Trophoblast cell (in vitro differentiated cells and primary cell): ENCODE results near the gene PPP1R1B.

ENCODE experiments used
- DNase-seq, 2 donors: peaks; one replicate each; pipeline ENCODE4 v3.0.0-alpha.2; 2016
- H2AFZ ChIP-seq: 2 replicates; pipeline ENCODE4 v1.6.1; 2013; ENCODE audit warnings: low read length, moderate library complexity, mild to moderate bottlenecking; ENCODE audit not compliant: insufficient read depth, poor library complexity
- H2AK5ac ChIP-seq: 2 replicates; pipeline ENCODE4 v1.6.1; 2013; ENCODE audit warnings: mild to moderate bottlenecking, low read length
- H2BK120ac ChIP-seq: 2 replicates; pipeline ENCODE4 v1.6.1; 2013; ENCODE audit warnings: low read length, mild to moderate bottlenecking, moderate library complexity; ENCODE audit not compliant: insufficient read depth, poor library complexity
- H2BK12ac ChIP-seq: 2 replicates; pipeline ENCODE4 v1.6.1; 2013; ENCODE audit warnings: mild to moderate bottlenecking, low read length, moderate library complexity
- H2BK5ac ChIP-seq: 2 replicates; pipeline ENCODE4 v1.6.1; 2013; ENCODE audit warnings: low read length, low read depth, moderate library complexity, mild to moderate bottlenecking; ENCODE audit not compliant: poor library complexity
- H3K14ac ChIP-seq: 2 replicates; pipeline ENCODE4 v1.6.1; 2013; ENCODE audit warnings: mild to moderate bottlenecking, low read length
- H3K18ac ChIP-seq: 2 replicates; pipeline ENCODE4 v1.6.1; 2013; ENCODE audit warnings: mild to moderate bottlenecking, low read length
- H3K23ac ChIP-seq: 2 replicates; pipeline ENCODE4 v1.6.1; 2013; ENCODE audit warnings: low read length
- H3K27ac ChIP-seq: 2 replicates; pipeline ENCODE4 v1.5.1; 2013; ENCODE audit warnings: low read depth, mild to moderate bottlenecking, inconsistent platforms, low read length, moderate library complexity
- H3K27me3 ChIP-seq: 2 replicates; pipeline ENCODE4 v1.6.1; 2013; ENCODE audit warnings: inconsistent platforms, mild to moderate bottlenecking, low read length, moderate library complexity; ENCODE audit not compliant: insufficient read depth
- H3K36me3 ChIP-seq, 2 experiments: 1 replicate in 1 of 2; 2 replicates in 1 of 2; pipeline ENCODE4 v1.6.1; 2013; ENCODE audit warnings: low read length in 2 of 2, mild to moderate bottlenecking in 2 of 2, moderate library complexity in 1 of 2; ENCODE audit not compliant: insufficient read depth in 2 of 2, control insufficient read depth in 1 of 2
- H3K4ac ChIP-seq: 2 replicates; pipeline ENCODE4 v1.6.1; 2013; ENCODE audit warnings: low read depth, mild to moderate bottlenecking, low read length, moderate library complexity
- H3K4me1 ChIP-seq, 2 experiments: 1 replicate in 1 of 2; 2 replicates in 1 of 2; pipeline ENCODE4 v1.6.1; 2013; ENCODE audit warnings: low read length in 2 of 2, mild to moderate bottlenecking in 2 of 2, moderate library complexity in 1 of 2; ENCODE audit not compliant: insufficient read depth in 2 of 2, control insufficient read depth in 1 of 2
- H3K4me2 ChIP-seq: 2 replicates; pipeline ENCODE4 v1.6.1; 2013; ENCODE audit warnings: inconsistent platforms, mild to moderate bottlenecking, low read length, moderate library complexity
- H3K4me3 ChIP-seq: 2 replicates; pipeline ENCODE4 v1.5.1; 2013; ENCODE audit warnings: mild to moderate bottlenecking, low read depth, low read length, inconsistent platforms
- H3K79me1 ChIP-seq: one replicate; pipeline ENCODE4 v1.6.1; 2013; ENCODE audit warnings: low read length
- H3K79me2 ChIP-seq: 2 replicates; pipeline ENCODE4 v1.6.1; 2013; ENCODE audit warnings: low read length, mild to moderate bottlenecking; ENCODE audit not compliant: control insufficient read depth, insufficient read depth, poor library complexity
- H3K9ac ChIP-seq: 2 replicates; pipeline ENCODE4 v1.6.1; 2013; ENCODE audit warnings: mild to moderate bottlenecking, low read length
- H3K9me3 ChIP-seq: 2 replicates; pipeline ENCODE4 v1.6.1; 2013; ENCODE audit warnings: low read depth, mild to moderate bottlenecking, control low read depth, inconsistent platforms, low read length; ENCODE audit not compliant: insufficient read depth
- H4K12ac ChIP-seq: 2 replicates; pipeline ENCODE4 v1.6.1; 2013; ENCODE audit warnings: low read depth, mild to moderate bottlenecking, low read length, moderate library complexity
- H4K8ac ChIP-seq: 2 replicates; pipeline ENCODE4 v1.6.1; 2013; ENCODE audit warnings: low read depth, mild to moderate bottlenecking, low read length, moderate library complexity
- H4K91ac ChIP-seq: one replicate; pipeline ENCODE4 v1.6.1; 2013; ENCODE audit warnings: low read depth, mild to moderate bottlenecking, low read length, moderate library complexity
- WGBS: extraction: QIAGEN DNeasy Blood & Tissue Kit; methylation state at CpG from one replicate; pipeline ENCODE4 v1.1.7; 2013; ENCODE audit warnings: missing lambda C conversion rate; ENCODE audit not compliant: insufficient read length, insufficient coverage; ENCODE audit errors: extremely low coverage; 5-methylcytosine and 5-hydroxymethylcytosine counted together

The PPP1R1B gene

GRCh38 chr17:39591958-39592954 lies 34.5 kb upstream of the PPP1R1B start:
- Histone ChIP-seq H3K4me1 (no peaks in the 10 kb centered on the region), H3K9ac (no peak overlapping the region), H3K4ac (no peak overlapping the region)

DNA sequence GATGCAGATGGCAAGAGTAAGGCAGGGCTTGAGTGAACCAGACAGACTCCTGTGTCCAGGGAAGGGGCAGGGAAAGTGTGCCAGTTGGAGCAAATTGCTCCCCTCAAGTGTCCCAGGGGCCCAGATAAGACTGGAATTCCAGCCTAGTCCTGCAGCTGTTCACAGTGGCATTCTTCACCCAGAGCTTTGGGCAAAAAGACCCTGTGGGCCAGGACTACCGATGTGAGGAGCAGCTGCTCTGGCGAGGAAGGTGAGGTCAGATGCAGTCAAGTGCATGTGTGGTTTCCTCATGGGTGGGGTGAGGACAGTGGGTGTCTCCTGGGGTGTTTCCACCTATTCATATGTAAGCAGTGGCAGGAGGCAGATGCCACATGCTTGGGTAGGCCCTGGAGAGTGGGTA lies 33.4 kb upstream of the PPP1R1B start:
- Histone ChIP-seq H2AK5ac (no peak overlapping the region), H4K8ac (no peak overlapping the region), H3K14ac (no peak overlapping the region), H3K27ac (no peak overlapping the region), H3K18ac (no peak overlapping the region), H3K9ac (no peak overlapping the region), H3K27me3 (peaks cover 42% of the 10 kb centered on the region), H3K4me2 (no peak overlapping the region), H2BK120ac (no peak overlapping the region), H3K79me1 (no peaks in the 10 kb centered on the region), H3K4ac (no peak overlapping the region), H3K23ac (no peak overlapping the region), H3K4me3 (no peak overlapping the region), H3K79me2 (no peaks in the 10 kb centered on the region), H2BK12ac (no peak overlapping the region), H2BK5ac (no peak overlapping the region), H2AFZ (no peak overlapping the region), H4K91ac (no peak overlapping the region), H3K36me3 (no peaks in the 10 kb centered on the region), H3K9me3 (peaks cover 10% of the 10 kb centered on the region), H3K4me1 (no peaks in the 10 kb centered on the region), H4K12ac (no peak overlapping the region)
- no CpG with 5 or more reads among the region's 2 CpGs for WGBS
- no peak for DNase-seq

More at GRCh38 chr17:39591958-39592954, 34.5 kb upstream of the PPP1R1B start:
- no CpG with 5 or more reads among the region's 22 CpGs for WGBS
- Histone ChIP-seq H3K14ac (no peak overlapping the region), H3K79me1 (no peaks in the 10 kb centered on the region), H3K4me2 (no peak overlapping the region), H2BK5ac (no peak overlapping the region), H4K91ac (no peak overlapping the region), H4K12ac (no peak overlapping the region), H3K27ac (no peak overlapping the region), H3K79me2 (no peaks in the 10 kb centered on the region), H3K18ac (no peak overlapping the region), H2BK120ac (no peak overlapping the region), H3K4me3 (no peak overlapping the region), H2AK5ac (no peak overlapping the region), H3K27me3 (peaks cover 32% of the 10 kb centered on the region), H3K9me3 (peaks cover 8% of the 10 kb centered on the region), H2AFZ (no peak overlapping the region), H3K36me3 (no peaks in the 10 kb centered on the region), H3K23ac (no peak overlapping the region), H2BK12ac (no peak overlapping the region), H4K8ac (no peak overlapping the region)
- DNase-seq, result peak; percentile 54 to 82

GRCh38 chr17:39595294-39595693 lies 31.5 kb upstream of the PPP1R1B start:
- Histone ChIP-seq H3K23ac (no peak overlapping the region), H4K91ac (no peak overlapping the region), H2BK5ac (no peak overlapping the region), H2BK12ac (no peak overlapping the region), H3K36me3 (no peaks in the 10 kb centered on the region), H3K27me3 (peaks cover 59% of the 10 kb centered on the region), H3K18ac (no peak overlapping the region), H3K9ac (no peak overlapping the region), H3K4me2 (no peak overlapping the region), H3K4ac (no peak overlapping the region), H3K14ac (no peak overlapping the region), H3K9me3 (peaks cover 13% of the 10 kb centered on the region), H3K4me3 (no peak overlapping the region), H2AFZ (no peak overlapping the region), H2AK5ac (no peak overlapping the region), H2BK120ac (no peak overlapping the region), H3K27ac (no peak overlapping the region), H3K79me1 (no peaks in the 10 kb centered on the region), H3K79me2 (no peaks in the 10 kb centered on the region), H4K8ac (no peak overlapping the region), H4K12ac (no peak overlapping the region), H3K4me1 (no peaks in the 10 kb centered on the region)
- no peak for DNase-seq
- WGBS, result no CpG with 5 or more reads among the region's 4 CpGs

DNA sequence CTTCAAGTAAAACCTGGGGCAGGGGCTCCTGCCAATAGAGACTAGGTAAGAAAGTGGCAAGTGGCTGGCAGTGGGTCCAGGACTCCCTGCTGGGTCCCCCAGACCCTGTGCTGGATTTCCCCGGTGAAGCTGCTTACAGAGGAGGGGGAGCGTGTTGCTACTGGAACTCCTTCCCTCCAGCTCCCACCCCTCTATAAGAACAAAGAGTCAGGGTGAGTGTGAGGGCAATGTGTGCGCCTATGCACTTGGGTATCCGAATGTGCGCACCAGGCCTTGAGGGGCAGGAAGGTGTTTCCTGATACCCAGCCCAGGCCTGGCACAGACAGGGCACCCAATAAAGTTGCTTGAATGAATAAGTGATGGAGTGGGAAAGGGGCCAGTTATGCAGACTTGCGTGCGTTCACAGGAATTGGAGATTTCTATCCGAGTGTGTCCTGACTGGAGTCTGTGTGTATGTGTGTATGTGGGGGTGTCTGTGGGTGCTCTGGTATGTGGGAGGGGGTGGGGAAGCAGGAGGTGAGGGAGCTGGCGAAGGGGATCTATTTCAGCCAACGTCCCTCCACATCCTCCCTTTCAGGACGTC lies 30.7 kb upstream of the PPP1R1B start:
- Histone ChIP-seq H3K27ac (no peak overlapping the region), H3K23ac (no peak overlapping the region), H3K4ac (no peak overlapping the region), H3K36me3 (no peaks in the 10 kb centered on the region), H4K12ac (no peak overlapping the region), H3K79me1 (no peaks in the 10 kb centered on the region), H4K8ac (no peak overlapping the region), H3K27me3 (peaks cover 66% of the 10 kb centered on the region), H3K4me2 (no peak overlapping the region), H2BK5ac (no peak overlapping the region), H3K18ac (no peak overlapping the region), H2BK12ac (no peak overlapping the region), H2AK5ac (no peak overlapping the region), H2AFZ (no peak overlapping the region), H3K4me1 (no peaks in the 10 kb centered on the region), H3K9me3 (peaks cover 13% of the 10 kb centered on the region), H3K4me3 (no peak overlapping the region), H3K9ac (no peak overlapping the region), H3K14ac (no peak overlapping the region), H3K79me2 (no peaks in the 10 kb centered on the region), H2BK120ac (no peak overlapping the region), H4K91ac (no peak overlapping the region)
- DNase-seq, result no peak
- no CpG with 5 or more reads among the region's 11 CpGs for WGBS
